ENCODE results near the gene TSPYL4.

The TSPYL4 gene

GRCh38 chr6:116229287-116229913 lies 24.5 kb downstream of the TSPYL4 start:
- no peak for DNase-seq (ENCODE audit: low read depth in 2 of 2)

GRCh38 chr6:116223355-116223754 lies 30.5 kb downstream of the TSPYL4 start:
- DNase-seq (ENCODE audit: low read depth in 2 of 2), result no peak

- no peak for DNase-seq (ENCODE audit: low read depth in 2 of 2)
These were observed 32.0 kb downstream of the TSPYL4 start for GRCh38 chr6:116221911-116222310.

- DNase-seq (ENCODE audit: low read depth in 2 of 2), result no peak
These were observed 32.8 kb downstream of the TSPYL4 start for GRCh38 chr6:116221067-116221466.

GRCh38 chr6:116218866-116219265 lies 35.0 kb downstream of the TSPYL4 start:
- no peak for DNase-seq (ENCODE audit: low read depth in 2 of 2)

GRCh38 chr6:116218172-116218633 lies 35.7 kb downstream of the TSPYL4 start:
- DNase-seq (ENCODE audit: low read depth in 2 of 2), result no peak

- DNase-seq (ENCODE audit: low read depth in 2 of 2), result no peak
These were observed 36.8 kb downstream of the TSPYL4 start for GRCh38 chr6:116217069-116217468.

- no peak for DNase-seq (ENCODE audit: low read depth in 2 of 2)
These were observed 38.5 kb downstream of the TSPYL4 start for GRCh38 chr6:116215414-116215813.

- no peak for DNase-seq (ENCODE audit: low read depth in 2 of 2)
These were observed 39.2 kb downstream of the TSPYL4 start for GRCh38 chr6:116214681-116215080.

- no peak for DNase-seq (ENCODE audit: low read depth in 2 of 2)
These were observed 43.0 kb downstream of the TSPYL4 start for GRCh38 chr6:116210750-116211425.

GRCh38 chr6:116210316-116210715 lies 43.6 kb downstream of the TSPYL4 start:
- no peak for DNase-seq (ENCODE audit: low read depth in 2 of 2)

GRCh38 chr6:116208056-116208785 lies 45.7 kb downstream of the TSPYL4 start:
- no peak for DNase-seq (ENCODE audit: low read depth in 2 of 2)

GRCh38 chr6:116206231-116206903 lies 47.5 kb downstream of the TSPYL4 start:
- DNase-seq (ENCODE audit: low read depth in 2 of 2), result no peak

- no peak for DNase-seq (ENCODE audit: low read depth in 2 of 2)
These were observed 48.6 kb downstream of the TSPYL4 start for GRCh38 chr6:116205281-116205680.

GRCh38 chr6:116201538-116201937 lies 52.3 kb downstream of the TSPYL4 start:
- DNase-seq (ENCODE audit: low read depth in 2 of 2), result no peak

- no peak for DNase-seq (ENCODE audit: low read depth in 2 of 2)
These were observed 53.1 kb downstream of the TSPYL4 start for GRCh38 chr6:116200619-116201249.
